Neural cell (in vitro differentiated cells): ENCODE results near the gene FAM171A1.

ENCODE experiments used
- CTCF ChIP-seq: fragments of 450-650 bp; IDR thresholded peaks from 2 replicates; pipeline ENCODE4 v1.5.1; 2014; ENCODE audit warnings: antibody characterized with exemption, mild to moderate bottlenecking, moderate library complexity; ENCODE audit not compliant: poor library complexity, severe bottlenecking
- EP300 ChIP-seq: fragments of 450-650 bp; conservative IDR thresholded peaks from 2 replicates; pipeline ENCODE4 v1.6.1; 2014; ENCODE audit warnings: antibody characterized with exemption, mild to moderate bottlenecking, moderate library complexity; ENCODE audit not compliant: poor library complexity, severe bottlenecking
- EZH2 ChIP-seq: fragments of 200-600, 300-800 bp; shearing (Covaris generic), sonication (generic); IDR thresholded peaks from 2 replicates; pipeline ENCODE4 v1.6.1; 2014; ENCODE audit warnings: antibody characterized with exemption, low read length, borderline replicate concordance, mild to moderate bottlenecking; ENCODE audit not compliant: insufficient read depth, poor library complexity, severe bottlenecking
- MXI1 ChIP-seq: fragments of 450-650 bp; conservative IDR thresholded peaks from 2 replicates; pipeline ENCODE4 v1.6.1; 2014; ENCODE audit warnings: antibody characterized with exemption, mild to moderate bottlenecking; ENCODE audit not compliant: poor library complexity, severe bottlenecking
- POLR2AphosphoS5 ChIP-seq: IDR thresholded peaks from 2 replicates; pipeline ENCODE4 v1.6.1; 2012
- RAD21 ChIP-seq: fragments of 450-650 bp; conservative IDR thresholded peaks from 2 replicates; pipeline ENCODE4 v1.6.1; 2014; ENCODE audit warnings: antibody characterized with exemption, mild to moderate bottlenecking, moderate library complexity
- TAF1 ChIP-seq: IDR thresholded peaks from 2 replicates; pipeline ENCODE4 v1.6.1; 2012; ENCODE audit warnings: low read depth

GRCh38 chr10:15163253-15163828, 207.7 kb downstream of the FAM171A1 start:
- no peak for TF ChIP-seq CTCF
- no peak for TF ChIP-seq EZH2
- TF ChIP-seq EP300, result no peak
- no peak for TF ChIP-seq POLR2AphosphoS5
- TF ChIP-seq RAD21, result no peak
- no peak for TF ChIP-seq TAF1
- TF ChIP-seq MXI1, result no peak
